ENCODE data around the gene ABCC1.
"Not testable (repeated sequence)": the region's sequence is repeated elsewhere in the genome, so short reads cannot be mapped to it uniquely, and the experiment has no call there.

The ABCC1 gene

DNA sequence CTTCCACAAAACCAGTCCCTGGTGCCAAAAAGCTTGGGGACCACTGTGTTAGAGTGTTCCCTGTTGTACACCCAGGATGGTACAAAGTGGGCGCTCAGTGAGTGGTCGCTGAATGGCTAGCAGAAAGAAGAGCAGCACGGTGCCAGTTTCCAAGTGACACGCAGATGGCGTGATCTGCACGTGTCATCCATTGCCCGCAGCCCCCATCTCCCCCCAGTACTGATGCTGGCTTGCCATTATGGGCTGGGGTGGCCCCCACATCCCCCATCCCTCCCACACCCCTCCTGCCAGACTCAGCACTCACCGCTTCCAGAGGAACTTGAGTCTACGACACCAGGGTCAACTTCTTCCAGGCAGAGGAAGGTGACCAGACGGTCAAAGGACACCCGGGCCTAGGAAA is 237.4 kb downstream of the ABCC1 start:
- no peak for DNase-seq (ENCODE audit: low read depth in 2 of 2)

DNA sequence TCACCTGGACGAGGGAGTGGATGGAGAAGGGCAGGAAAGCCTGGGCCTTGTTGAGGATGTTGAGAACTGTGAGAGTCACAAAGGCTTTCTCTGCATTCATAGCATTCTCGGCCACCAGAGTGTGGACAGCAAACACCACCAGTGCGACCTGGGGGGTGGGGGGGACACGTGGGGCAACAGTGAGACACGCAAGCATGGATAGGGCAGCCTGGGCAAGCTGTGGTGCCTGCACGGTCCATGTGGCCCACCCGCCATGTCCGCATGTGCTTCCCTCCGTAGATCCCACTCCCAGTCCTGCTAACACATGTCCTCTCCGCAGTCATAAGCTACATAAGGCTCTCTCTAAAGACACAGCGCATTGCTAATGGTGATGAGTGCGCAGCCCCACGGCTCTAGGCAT is 239.4 kb downstream of the ABCC1 start:
- DNase-seq (ENCODE audit: low read depth in 2 of 2) = no peak

DNA sequence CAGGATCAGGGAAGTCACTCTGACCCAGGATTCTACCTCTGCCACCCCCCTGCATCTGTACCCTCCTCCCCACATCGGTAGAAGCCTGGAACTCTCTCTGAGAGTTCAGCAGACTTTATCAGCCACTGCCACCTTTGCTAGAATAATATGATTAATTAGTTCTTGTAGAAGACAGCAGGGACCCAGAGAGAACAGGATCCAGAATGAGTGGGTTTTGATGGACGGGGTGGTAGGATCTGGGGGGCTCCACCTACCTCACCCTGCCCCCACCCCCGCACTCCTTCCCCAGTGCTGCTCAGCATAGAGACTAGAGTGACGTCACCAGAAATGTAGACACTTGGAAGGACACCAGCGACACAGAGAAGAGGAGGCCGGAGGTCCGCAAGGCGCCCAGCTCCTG is 240.4 kb downstream of the ABCC1 start:
- no peak for DNase-seq (ENCODE audit: low read depth in 2 of 2)

- DNase-seq (ENCODE audit: low read depth in 2 of 2) = no peak
Measured at GRCh38 chr16:16190546-16190945, 241.1 kb downstream of the ABCC1 start.

DNA sequence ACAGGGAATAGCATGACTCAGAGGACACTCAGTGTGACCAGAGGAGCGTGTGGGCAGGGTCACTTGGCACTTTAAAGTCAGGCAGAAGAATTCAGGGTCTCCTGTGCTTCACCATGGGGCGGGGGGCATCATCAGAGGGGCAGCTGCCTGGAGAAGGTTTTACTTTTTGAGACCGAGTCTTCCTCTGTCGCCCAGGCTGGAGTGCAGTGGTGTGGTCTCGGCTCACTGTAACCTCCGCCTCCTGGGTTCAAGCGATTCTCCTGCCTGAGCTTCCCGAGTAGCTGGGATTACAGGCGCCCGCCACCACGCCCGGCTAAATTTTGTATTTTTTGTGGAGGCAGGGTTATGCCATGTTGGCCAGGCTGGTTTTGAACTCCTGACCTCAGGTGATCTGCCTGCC is 241.6 kb downstream of the ABCC1 start:
- DNase-seq (ENCODE audit: low read depth in 2 of 2) = not testable (repeated sequence)

DNA sequence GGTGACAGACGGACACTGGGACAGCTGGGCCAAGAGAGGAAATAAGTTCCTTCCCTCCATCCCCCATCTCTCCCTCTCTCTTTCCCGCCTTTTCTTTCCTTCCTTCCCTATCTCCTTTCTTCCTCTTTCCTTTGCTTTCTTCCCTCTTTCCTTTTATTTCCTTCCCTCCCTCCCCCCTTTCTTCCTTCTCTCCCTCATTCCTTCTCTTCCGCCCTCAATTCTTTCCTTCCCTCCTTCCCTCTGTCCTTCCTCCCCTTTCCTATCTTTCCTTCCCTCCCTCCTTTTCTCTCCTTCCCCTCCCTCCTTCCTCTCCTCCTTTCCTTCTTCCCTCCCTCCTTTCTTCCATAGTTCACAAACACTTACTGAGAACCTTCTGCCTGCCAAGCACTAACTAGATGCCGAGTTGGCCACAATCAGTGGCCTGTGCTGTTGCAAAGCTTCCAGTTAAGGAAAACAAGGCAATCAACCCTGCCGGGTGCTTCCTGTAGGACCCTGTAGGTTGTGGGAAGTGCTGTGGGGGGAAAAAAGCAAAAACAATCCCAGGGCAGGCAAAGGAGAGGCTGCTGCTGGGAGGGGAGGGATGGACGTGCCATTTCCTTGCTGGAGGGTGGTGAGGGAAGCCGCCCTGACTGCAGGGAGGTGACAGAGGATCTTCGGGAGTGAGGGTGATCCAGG is 242.2 kb downstream of the ABCC1 start:
- DNase-seq (ENCODE audit: low read depth in 2 of 2) = no peak

Data from stimulated activated CD8-positive, alpha-beta memory T cell treated with anti-CD3 and anti-CD28 coated beads, Interleukin-15, amount 100 ng/mL, for 4 hours (primary cell).